LNCaP clone FGC (cell line): ENCODE data around the gene CA10.
A peak's percentile ranks its signal among the peaks of the same experiment; 100 is the strongest.

ENCODE experiments used
- DNase-seq: peaks from one replicate; pipeline ENCODE4 v3.0.0-alpha.2; 2011; ENCODE audit warnings: low read depth
- H3K4me3 ChIP-seq: 2 replicates; pipeline ENCODE4 v1.5.1; 2011; ENCODE audit warnings: mild to moderate bottlenecking, low read depth, low read length, control low read depth
- TF ChIP-seq, protein P1 (sequence below): IDR thresholded peaks from 2 replicates; pipeline ENCODE4 v1.5.1; 2012; ENCODE audit warnings: mild to moderate bottlenecking; ENCODE audit not compliant: control insufficient read depth, insufficient read depth; ENCODE audit errors: extremely low read depth

CA10 gene

DNA sequence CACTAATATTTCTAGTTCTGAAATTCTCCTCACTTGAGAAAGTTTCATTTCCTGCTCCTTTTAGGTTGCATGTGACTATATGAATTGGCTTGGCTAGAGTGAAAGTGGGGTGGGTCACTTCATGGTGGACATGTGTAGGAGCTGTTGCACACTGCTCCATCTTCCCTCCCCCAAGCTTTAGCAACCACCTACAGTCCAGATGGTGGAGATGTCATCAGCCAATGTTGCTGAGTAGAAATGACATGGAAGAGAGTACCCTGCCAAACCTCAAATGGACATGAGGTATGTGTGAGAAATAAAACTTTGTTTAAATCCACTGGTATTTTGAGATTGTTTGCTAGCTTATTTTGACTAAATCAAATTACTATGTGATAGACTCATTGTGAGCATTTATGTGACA lies 281.5 kb downstream of the CA10 start:
- TF ChIP-seq, protein P1, sequence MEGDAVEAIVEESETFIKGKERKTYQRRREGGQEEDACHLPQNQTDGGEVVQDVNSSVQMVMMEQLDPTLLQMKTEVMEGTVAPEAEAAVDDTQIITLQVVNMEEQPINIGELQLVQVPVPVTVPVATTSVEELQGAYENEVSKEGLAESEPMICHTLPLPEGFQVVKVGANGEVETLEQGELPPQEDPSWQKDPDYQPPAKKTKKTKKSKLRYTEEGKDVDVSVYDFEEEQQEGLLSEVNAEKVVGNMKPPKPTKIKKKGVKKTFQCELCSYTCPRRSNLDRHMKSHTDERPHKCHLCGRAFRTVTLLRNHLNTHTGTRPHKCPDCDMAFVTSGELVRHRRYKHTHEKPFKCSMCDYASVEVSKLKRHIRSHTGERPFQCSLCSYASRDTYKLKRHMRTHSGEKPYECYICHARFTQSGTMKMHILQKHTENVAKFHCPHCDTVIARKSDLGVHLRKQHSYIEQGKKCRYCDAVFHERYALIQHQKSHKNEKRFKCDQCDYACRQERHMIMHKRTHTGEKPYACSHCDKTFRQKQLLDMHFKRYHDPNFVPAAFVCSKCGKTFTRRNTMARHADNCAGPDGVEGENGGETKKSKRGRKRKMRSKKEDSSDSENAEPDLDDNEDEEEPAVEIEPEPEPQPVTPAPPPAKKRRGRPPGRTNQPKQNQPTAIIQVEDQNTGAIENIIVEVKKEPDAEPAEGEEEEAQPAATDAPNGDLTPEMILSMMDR, result no peak
- H3K4me3 ChIP-seq, result no peak overlapping the region
- DNase-seq, result no peak

DNA sequence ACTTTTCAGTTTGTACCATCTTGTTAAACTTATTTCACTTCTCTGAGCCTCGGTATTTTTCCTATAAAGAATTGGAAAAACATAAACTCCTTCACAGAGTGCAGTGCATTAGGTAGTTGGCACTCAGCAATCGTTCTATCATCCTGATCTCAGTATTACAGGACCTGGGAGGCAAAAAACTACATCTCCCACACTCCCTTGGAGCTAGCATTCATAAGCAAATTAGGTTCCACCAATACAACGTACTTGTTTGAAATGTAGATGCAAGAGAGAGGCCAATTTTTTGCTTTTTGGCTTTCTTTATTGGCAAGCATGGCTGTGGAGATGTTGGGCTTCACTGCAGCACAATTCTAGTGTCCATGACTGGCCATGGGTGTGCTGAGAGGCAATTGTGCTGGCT lies 285.2 kb downstream of the CA10 start:
- H3K4me3 ChIP-seq, result no peak overlapping the region
- TF ChIP-seq, protein P1, result no peak
- DNase-seq, result no peak

DNA sequence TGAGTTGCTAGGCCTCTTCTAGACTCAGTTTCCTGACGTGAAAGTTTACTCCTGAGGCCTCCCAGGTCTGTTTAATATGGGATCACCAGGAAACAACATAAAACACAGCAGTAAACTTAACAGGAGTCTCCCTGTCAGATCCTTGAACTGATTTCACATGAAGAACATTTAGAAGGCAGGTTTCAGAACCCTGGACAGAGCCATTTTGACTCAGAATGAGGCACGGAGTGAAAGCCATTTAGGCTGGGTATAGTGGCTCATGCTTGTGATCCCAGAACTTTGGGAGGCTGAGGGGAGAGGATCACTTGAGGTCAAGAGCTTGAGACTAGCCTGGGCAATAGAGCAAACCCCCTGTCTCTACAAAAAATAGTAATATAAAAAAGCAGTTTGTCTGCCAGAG lies 289.1 kb downstream of the CA10 start:
- TF ChIP-seq, protein P1, result no peak
- no peak overlapping the region for H3K4me3 ChIP-seq
- no peak for DNase-seq

DNA sequence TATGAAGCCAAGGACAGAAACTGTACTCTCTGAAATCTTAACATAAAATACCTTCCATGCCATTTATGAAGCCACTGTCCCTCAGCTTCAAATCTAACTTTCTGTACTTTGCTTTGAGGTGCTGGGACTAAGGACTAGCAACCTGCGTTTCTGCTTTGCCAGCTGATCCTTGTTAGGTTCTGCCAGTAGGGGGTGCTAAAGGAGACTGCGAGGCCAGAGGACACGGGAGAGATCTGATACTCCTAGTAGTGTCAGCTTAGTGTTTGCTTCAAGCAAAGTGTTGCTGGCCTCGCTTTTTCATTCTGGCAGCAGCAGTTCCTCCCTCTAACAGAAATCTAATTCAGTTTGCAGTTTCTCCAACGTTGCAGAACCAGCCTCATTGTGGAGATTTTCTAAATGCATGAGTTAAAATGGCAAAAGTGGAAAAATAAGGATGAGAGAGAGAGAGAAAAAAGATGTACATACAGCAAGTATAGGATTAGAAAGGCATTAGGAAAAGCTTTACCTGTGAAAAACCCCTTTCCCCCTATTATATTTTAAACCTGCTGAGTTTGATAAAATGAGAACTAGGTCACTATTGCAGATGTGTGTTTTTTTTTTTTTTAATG lies 297.5 kb downstream of the CA10 start:
- DNase-seq, result no peak
- TF ChIP-seq, protein P1, result peak; percentile 87
- H3K4me3 ChIP-seq, result no peak overlapping the region

DNA sequence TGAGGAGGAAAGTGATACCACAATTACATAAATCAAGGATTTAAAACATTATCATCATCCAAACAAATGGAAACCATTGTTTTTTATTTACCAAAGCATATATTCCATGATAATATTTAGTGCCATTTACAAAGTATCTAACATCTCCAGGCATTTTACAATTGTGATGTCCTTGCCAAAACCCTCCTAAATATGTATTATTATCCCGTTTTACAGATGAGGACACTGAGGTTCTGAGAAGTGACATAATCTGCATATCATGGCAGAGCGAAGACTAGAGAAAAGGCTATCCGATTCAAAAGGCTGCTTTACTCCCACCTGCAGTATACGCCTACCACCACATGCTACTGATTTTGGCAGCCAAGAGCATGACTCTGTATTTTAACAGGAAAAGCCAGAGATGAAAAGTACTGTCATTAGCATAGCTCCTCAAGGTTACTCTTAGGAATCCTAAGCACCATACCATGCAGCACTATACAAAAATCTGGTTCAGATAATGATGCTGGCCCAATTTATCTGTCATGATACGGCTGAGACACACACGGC lies 301.4 kb downstream of the CA10 start:
- no peak overlapping the region for H3K4me3 ChIP-seq
- TF ChIP-seq, protein P1, result no peak
- DNase-seq, result no peak

DNA sequence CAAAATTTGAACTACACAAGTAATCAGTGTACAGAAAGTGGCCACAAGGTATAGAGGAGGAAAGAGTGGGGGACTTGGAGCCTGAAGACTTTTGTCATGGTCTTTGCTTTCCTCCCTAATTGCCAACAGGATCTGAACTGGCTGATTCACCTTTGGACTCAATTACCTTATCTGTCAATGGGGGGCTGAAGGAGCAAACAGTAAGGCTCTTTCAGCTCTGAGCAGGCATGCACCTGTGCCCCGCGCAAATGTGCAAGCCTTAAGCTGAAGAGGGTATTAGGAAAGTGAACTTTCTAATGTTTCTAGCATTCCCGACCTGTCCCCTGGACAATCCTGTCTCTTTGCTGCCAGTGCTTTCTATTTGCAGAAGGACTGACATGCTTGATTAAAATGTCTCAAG lies 302.7 kb downstream of the CA10 start:
- TF ChIP-seq, protein P1, result no peak
- no peak for DNase-seq
- H3K4me3 ChIP-seq, result no peak overlapping the region

DNA sequence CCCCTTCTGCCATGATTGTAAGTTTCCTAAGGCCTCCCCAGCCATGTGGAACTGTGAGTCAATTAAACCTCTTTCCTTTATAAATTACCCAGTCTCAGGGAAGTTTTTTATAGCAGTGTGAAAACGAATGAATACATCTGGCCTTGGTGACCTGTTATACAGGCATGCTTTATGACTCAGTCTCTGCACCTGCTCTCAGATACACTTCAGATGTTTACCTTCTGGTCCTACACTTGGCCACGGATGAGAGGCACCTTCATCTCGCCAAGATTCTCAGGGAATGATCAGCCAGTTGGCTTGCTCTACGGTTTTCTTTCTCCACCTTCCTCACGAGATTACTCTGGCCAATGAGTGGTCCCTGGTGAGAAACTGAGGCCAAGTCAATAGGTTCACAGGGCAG lies 304.7 kb downstream of the CA10 start:
- TF ChIP-seq, protein P1, result no peak
- H3K4me3 ChIP-seq, result no peak overlapping the region
- no peak for DNase-seq
